Activated CD8-positive, alpha-beta memory T cell treated with anti-CD3 and anti-CD28 coated beads for 4 hours (primary cell): ENCODE data around the gene KLK4.

Experiments
- DNase-seq, 2 donors: peaks; one replicate each; pipeline ENCODE4 v3.0.0-alpha.2; 2020; ENCODE audit warnings: low read depth in 2 of 2

Gene KLK4

GRCh38 chr19:50880241-50880640 is 31.0 kb downstream of the KLK4 start:
- DNase-seq: no peak

- DNase-seq: no peak
Measured at GRCh38 chr19:50878851-50879250, 32.3 kb downstream of the KLK4 start.

- no peak for DNase-seq
Measured at GRCh38 chr19:50877338-50877737, 33.9 kb downstream of the KLK4 start.

GRCh38 chr19:50876456-50876855 is 34.7 kb downstream of the KLK4 start:
- no peak for DNase-seq

- no peak for DNase-seq
Measured at GRCh38 chr19:50875795-50876422, 35.3 kb downstream of the KLK4 start.

GRCh38 chr19:50874211-50874610 is 37.0 kb downstream of the KLK4 start:
- no peak for DNase-seq

- DNase-seq: no peak
Measured at GRCh38 chr19:50873056-50873455, 38.1 kb downstream of the KLK4 start, which contains the start of gene KLK2. KLK2 (plus strand) TSS chr19:50873439; CDS start chr19:50873474, 35 bp downstream.

- DNase-seq: no peak
Measured at GRCh38 chr19:50870417-50871089, 40.6 kb downstream of the KLK4 start.

- DNase-seq: no peak
Measured at GRCh38 chr19:50869479-50869878, 41.7 kb downstream of the KLK4 start.

GRCh38 chr19:50861496-50862286 is 49.5 kb downstream of the KLK4 start:
- no peak for DNase-seq

GRCh38 chr19:50861010-50861409 is 50.2 kb downstream of the KLK4 start:
- DNase-seq: no peak

- no peak for DNase-seq
Measured at GRCh38 chr19:50859849-50860248, 51.3 kb downstream of the KLK4 start.

- no peak for DNase-seq
Measured at GRCh38 chr19:50858886-50859285, 52.3 kb downstream of the KLK4 start.

- no peak for DNase-seq
Measured at GRCh38 chr19:50857366-50857765, 53.8 kb downstream of the KLK4 start.
